Activated CD4-positive, alpha-beta T cell treated with anti-CD3 and anti-CD28 coated beads for 48 hours (primary cell): ENCODE data around the gene C4orf36.

Experiments
- DNase-seq: peaks from one replicate; pipeline ENCODE4 v3.0.0-alpha.2; 2020

Gene C4orf36

GRCh38 chr4:86853209-86853608, 39.0 kb downstream of the C4orf36 start:
- DNase-seq, result no peak

GRCh38 chr4:86848732-86849619, 43.2 kb downstream of the C4orf36 start, which contains the start of gene SLC10A6:
SLC10A6 (minus strand) TSS chr4:86849384; CDS start chr4:86849115, 269 bp downstream.
- DNase-seq, result no peak

GRCh38 chr4:86848136-86848535, 44.1 kb downstream of the C4orf36 start:
- no peak for DNase-seq

GRCh38 chr4:86847571-86847970, 44.7 kb downstream of the C4orf36 start:
- no peak for DNase-seq

- no peak for DNase-seq
Observed at GRCh38 chr4:86846921-86847320, 45.3 kb downstream of the C4orf36 start.

- no peak for DNase-seq
Observed at GRCh38 chr4:86845593-86845992, 46.6 kb downstream of the C4orf36 start.

GRCh38 chr4:86841309-86841708, 50.9 kb downstream of the C4orf36 start:
- no peak for DNase-seq

- DNase-seq, result no peak
Observed at GRCh38 chr4:86840858-86841257, 51.4 kb downstream of the C4orf36 start.

- no peak for DNase-seq
Observed at GRCh38 chr4:86837691-86838503, 54.3 kb downstream of the C4orf36 start.

GRCh38 chr4:86835677-86836076, 56.5 kb downstream of the C4orf36 start:
- DNase-seq, result no peak

- no peak for DNase-seq
Observed at GRCh38 chr4:86834901-86835300, 57.3 kb downstream of the C4orf36 start.

- no peak for DNase-seq
Observed at GRCh38 chr4:86833615-86834014, 58.6 kb downstream of the C4orf36 start.

- DNase-seq, result no peak
Observed at GRCh38 chr4:86831262-86832130, 60.7 kb downstream of the C4orf36 start.
